Uterus (tissue), 2 donors: ENCODE data around the gene GIPC3.
"Not testable (repeated sequence)": the region's sequence is repeated elsewhere in the genome, so short reads cannot be mapped to it uniquely, and the experiment has no call there.

Experiments
- POLR2A ChIP-seq, 2 donors: fragments of 450-650 bp; IDR thresholded peaks; one replicate each; pipeline ENCODE4 v1.6.1; 2016; ENCODE audit warnings: antibody characterized with exemption in 2 of 2, mild to moderate bottlenecking in 1 of 2, moderate library complexity in 1 of 2
- TF ChIP-seq, protein P1 (sequence below), 4 experiments: fragments of 200-600 bp in 2 of 4; fragments of 450-650 bp in 2 of 4; sonication (generic) in 2 of 4; IDR thresholded peaks; one replicate each; pipeline ENCODE4 v1.5.1; 2016 to 2019; ENCODE audit warnings: antibody characterized with exemption in 4 of 4, mild to moderate bottlenecking in 2 of 4, moderate library complexity in 1 of 4

DNA sequence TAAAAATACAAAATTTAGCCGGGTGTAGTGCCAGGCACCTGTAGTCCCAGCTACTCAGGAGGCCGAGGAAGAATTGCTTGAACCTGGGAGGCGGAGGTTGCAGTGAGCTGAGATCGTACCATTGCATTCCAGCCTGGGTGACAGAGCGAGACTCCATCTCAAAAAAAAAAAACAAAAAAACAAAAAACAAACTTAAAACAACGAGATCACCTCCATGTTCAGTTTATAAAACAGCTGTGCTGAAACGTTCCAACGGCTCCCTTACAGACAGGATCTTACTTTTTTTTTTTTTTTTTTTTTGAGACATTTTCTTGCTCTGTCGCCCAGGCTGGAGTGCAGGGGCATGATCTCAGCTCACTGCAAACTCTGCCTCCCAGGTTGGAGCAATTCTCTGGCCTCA is 43.5 kb downstream of the GIPC3 start:
- TF ChIP-seq, protein P1, sequence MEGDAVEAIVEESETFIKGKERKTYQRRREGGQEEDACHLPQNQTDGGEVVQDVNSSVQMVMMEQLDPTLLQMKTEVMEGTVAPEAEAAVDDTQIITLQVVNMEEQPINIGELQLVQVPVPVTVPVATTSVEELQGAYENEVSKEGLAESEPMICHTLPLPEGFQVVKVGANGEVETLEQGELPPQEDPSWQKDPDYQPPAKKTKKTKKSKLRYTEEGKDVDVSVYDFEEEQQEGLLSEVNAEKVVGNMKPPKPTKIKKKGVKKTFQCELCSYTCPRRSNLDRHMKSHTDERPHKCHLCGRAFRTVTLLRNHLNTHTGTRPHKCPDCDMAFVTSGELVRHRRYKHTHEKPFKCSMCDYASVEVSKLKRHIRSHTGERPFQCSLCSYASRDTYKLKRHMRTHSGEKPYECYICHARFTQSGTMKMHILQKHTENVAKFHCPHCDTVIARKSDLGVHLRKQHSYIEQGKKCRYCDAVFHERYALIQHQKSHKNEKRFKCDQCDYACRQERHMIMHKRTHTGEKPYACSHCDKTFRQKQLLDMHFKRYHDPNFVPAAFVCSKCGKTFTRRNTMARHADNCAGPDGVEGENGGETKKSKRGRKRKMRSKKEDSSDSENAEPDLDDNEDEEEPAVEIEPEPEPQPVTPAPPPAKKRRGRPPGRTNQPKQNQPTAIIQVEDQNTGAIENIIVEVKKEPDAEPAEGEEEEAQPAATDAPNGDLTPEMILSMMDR (IDR thresholded peaks at IDR 0.05), result not testable (repeated sequence)
- TF ChIP-seq POLR2A (IDR thresholded peaks at IDR 0.05), result not testable (repeated sequence)
